Measurements from ENCODE around the gene BOLA2. TPM values are rescaled to one million over a fixed set of nuclear protein-coding genes. Genes with fewer than 3 reads are reported as not detected.
"Not testable (repeated sequence)": the region's sequence is repeated elsewhere in the genome, so short reads cannot be mapped to it uniquely, and the experiment has no call there.

BOLA2 gene
- total RNA-seq, result 1 to 10 TPM; 5.1 to 6.8 TPM

GRCh38 chr16:29454269-29454668 lies at the start of gene BOLA2, which contains the start of gene SLX1B:
BOLA2 (minus strand) TSS chr16:29454351; CDS start chr16:29454253, 98 bp downstream.
SLX1B (plus strand) TSS chr16:29454533.
- not testable (repeated sequence) for H3K27me3 ChIP-seq; DNase-seq (ENCODE audit: low spot score); H3K27ac ChIP-seq; H3K9me3 ChIP-seq; H3K4me3 ChIP-seq; H3K36me3 ChIP-seq; H3K4me1 ChIP-seq

- not testable (repeated sequence) for H3K4me1 ChIP-seq; DNase-seq (ENCODE audit: low spot score); H3K27ac ChIP-seq; H3K4me3 ChIP-seq; H3K36me3 ChIP-seq; H3K27me3 ChIP-seq; H3K9me3 ChIP-seq
Observed at GRCh38 chr16:29482276-29482675, 28.1 kb upstream of the BOLA2 start.

DNA sequence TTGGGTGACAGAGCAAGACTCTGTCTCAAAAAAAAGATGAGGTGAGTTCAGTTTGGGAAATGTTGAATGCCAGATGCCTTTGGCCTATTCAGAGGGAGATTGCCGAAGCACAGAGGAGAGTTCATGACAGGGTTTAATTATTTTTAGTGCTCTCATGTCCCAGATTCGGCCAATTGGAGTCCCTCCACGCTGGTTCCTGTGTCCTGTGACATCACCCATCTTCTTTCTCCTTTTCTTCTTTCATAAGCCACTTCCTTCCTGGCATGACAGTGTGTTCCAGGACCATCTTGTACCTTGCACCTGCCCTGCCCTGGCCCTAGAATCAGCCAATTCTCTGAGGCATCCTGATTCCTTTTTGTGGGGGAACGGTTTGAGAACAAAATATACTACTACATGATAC lies 17.9 kb upstream of the BOLA2 start:
- not testable (repeated sequence) for H3K27me3 ChIP-seq; H3K36me3 ChIP-seq; H3K9me3 ChIP-seq; H3K4me3 ChIP-seq; H3K27ac ChIP-seq; H3K4me1 ChIP-seq; DNase-seq (ENCODE audit: low spot score)

- H3K36me3 ChIP-seq, H3K27me3 ChIP-seq, H3K4me1 ChIP-seq, H3K9me3 ChIP-seq: not testable (repeated sequence)
- H3K27ac ChIP-seq, result peak overlapping the region; percentile 51 to 57
- DNase-seq (ENCODE audit: low spot score), result peak; percentile 76
- peak overlapping the region in 1 of 2 donors; percentile 28 for H3K4me3 ChIP-seq
Observed at GRCh38 chr16:29469660-29470059, 15.5 kb upstream of the BOLA2 start.

- not testable (repeated sequence) for H3K27ac ChIP-seq; H3K27me3 ChIP-seq; H3K4me1 ChIP-seq; H3K9me3 ChIP-seq; H3K4me3 ChIP-seq; H3K36me3 ChIP-seq; DNase-seq (ENCODE audit: low spot score)
Observed at GRCh38 chr16:29467654-29468366, 13.7 kb upstream of the BOLA2 start.

- not testable (repeated sequence) for H3K36me3 ChIP-seq; H3K4me1 ChIP-seq; H3K9me3 ChIP-seq; H3K4me3 ChIP-seq; DNase-seq (ENCODE audit: low spot score); H3K27me3 ChIP-seq; H3K27ac ChIP-seq
Observed at GRCh38 chr16:29466904-29467303, 12.8 kb upstream of the BOLA2 start.

GRCh38 chr16:29465985-29466824 lies 12.1 kb upstream of the BOLA2 start:
- not testable (repeated sequence) for H3K36me3 ChIP-seq; DNase-seq (ENCODE audit: low spot score); H3K4me1 ChIP-seq; H3K9me3 ChIP-seq; H3K4me3 ChIP-seq; H3K27me3 ChIP-seq; H3K27ac ChIP-seq

- DNase-seq (ENCODE audit: low spot score); H3K27ac ChIP-seq; H3K36me3 ChIP-seq; H3K9me3 ChIP-seq; H3K4me3 ChIP-seq; H3K4me1 ChIP-seq; H3K27me3 ChIP-seq: not testable (repeated sequence)
Observed at GRCh38 chr16:29460647-29461030, 6.5 kb upstream of the BOLA2 start.

GRCh38 chr16:29459706-29460646 lies 5.8 kb upstream of the BOLA2 start, which contains the start of gene SULT1A4:
SULT1A4 (plus strand) TSS chr16:29459913; CDS start chr16:29461386, 1,473 bp downstream.
- H3K36me3 ChIP-seq; DNase-seq (ENCODE audit: low spot score); H3K9me3 ChIP-seq; H3K27me3 ChIP-seq; H3K4me3 ChIP-seq; H3K27ac ChIP-seq; H3K4me1 ChIP-seq: not testable (repeated sequence)

DNA sequence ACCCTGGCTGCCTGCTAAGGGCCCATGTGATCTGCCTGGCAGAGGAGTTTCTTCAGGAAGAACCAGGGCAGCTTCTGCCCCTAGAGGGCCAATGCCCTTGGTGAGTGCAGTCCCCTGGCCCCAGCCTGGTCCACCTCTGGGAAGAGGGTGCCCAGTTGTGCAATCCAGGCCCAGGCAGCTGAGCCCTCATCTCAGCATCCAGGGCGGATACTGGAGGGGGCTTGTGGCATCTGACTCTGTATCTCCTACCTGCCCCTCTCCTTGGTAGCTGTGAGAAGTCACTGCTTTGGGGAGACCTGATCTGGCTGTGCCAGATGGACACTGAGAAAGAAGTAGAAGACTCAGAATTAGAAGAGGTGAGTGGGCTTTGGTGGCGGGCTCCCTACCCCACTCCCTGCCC lies 3.5 kb upstream of the BOLA2 start:
- DNase-seq (ENCODE audit: low spot score); H3K4me1 ChIP-seq; H3K9me3 ChIP-seq; H3K4me3 ChIP-seq; H3K27me3 ChIP-seq; H3K36me3 ChIP-seq; H3K27ac ChIP-seq: not testable (repeated sequence)

DNA sequence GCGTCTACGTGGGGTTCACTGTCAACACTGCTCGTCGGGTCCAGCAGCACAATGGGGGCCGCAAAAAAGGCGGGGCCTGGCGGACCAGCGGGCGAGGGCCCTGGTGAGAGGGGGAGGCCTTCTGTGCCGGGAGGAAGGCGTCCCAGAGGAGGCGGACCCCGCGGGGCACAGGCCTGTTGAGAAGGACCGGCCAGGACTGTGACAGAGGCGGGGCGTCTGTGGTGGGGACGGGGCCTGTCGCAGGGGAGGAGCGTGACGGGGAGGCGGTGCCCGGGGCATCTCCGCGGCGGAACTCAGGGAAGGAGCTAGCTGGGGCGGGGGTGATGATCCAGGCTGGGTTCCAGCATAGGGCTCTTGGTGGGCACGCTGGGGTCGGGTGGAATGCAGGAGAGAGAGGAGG lies 677 bp upstream of the BOLA2 start:
- H3K4me3 ChIP-seq; H3K27me3 ChIP-seq; H3K27ac ChIP-seq; DNase-seq (ENCODE audit: low spot score); H3K9me3 ChIP-seq; H3K36me3 ChIP-seq; H3K4me1 ChIP-seq: not testable (repeated sequence)

DNA sequence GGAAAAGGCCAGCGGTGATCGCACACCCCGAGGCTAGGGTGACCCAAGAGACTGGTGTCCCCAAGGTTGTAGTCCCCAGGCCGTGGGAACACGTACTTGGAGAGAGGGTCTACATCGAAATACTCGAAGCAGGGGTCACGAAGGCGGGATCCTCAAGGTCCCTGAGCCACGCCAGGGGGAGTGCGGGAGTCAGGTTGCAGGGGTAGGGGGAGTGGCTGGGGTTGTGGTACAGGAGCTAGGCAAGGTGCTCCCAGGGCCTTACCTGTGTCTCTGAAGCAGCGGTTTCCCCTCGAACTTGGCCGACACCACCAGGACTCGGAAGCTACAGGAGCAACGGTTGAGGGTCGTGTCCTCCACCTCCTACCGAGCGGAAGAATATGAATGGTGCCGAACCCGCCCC lies 397 bp downstream of the BOLA2 start:
- H3K27ac ChIP-seq; DNase-seq (ENCODE audit: low spot score); H3K9me3 ChIP-seq; H3K36me3 ChIP-seq; H3K4me1 ChIP-seq; H3K4me3 ChIP-seq; H3K27me3 ChIP-seq: not testable (repeated sequence)

DNA sequence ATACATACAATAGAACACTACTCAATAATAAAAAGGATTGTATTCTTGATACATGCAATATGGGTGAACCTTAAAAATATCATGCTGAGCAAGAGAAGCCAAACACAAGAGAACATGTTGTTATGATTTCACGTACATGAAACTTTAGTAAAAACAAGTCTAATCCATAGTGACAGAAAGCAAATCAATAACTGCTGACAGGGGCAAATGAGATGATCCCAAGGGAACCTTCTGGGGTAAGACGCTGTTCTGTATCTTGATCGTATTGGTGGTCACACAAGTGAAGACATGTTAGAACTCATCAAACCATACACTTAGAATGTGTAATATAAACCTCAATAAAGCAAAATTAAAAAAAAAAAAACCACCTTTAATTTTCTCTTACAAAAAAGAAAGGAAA lies 28.8 kb downstream of the BOLA2 start:
- H3K4me1 ChIP-seq; H3K36me3 ChIP-seq; H3K27me3 ChIP-seq; H3K4me3 ChIP-seq; H3K9me3 ChIP-seq; H3K27ac ChIP-seq; DNase-seq (ENCODE audit: low spot score): not testable (repeated sequence)

- not testable (repeated sequence) for H3K27me3 ChIP-seq; H3K36me3 ChIP-seq; H3K4me3 ChIP-seq; H3K9me3 ChIP-seq; H3K4me1 ChIP-seq; H3K27ac ChIP-seq; DNase-seq (ENCODE audit: low spot score)
Observed at GRCh38 chr16:29423587-29423986, 30.6 kb downstream of the BOLA2 start.

Measured in right atrium auricular region (tissue), 2 donors.